ENCODE measurements around the gene PGAM1.
"Not testable (repeated sequence)": the region's sequence is repeated elsewhere in the genome, so short reads cannot be mapped to it uniquely, and the experiment has no call there.

The PGAM1 gene

GRCh38 chr10:97425964-97426775 lies at the start of gene PGAM1:
Gene PGAM1, plus strand, starts transcription at chr10:97426191. Its CDS starts 117 bp downstream, at chr10:97426308.
- in situ Hi-C loops (cut with MboI; ENCODE audit: low sequenced_read_pairs): no loop called here

- in situ Hi-C loops (cut with MboI; ENCODE audit: low sequenced_read_pairs): no loop called here
Observed at GRCh38 chr10:97376413-97376812, 49.6 kb upstream of the PGAM1 start.

- in situ Hi-C loops (cut with MboI; ENCODE audit: low sequenced_read_pairs): no loop called here
Observed at GRCh38 chr10:97378933-97379921, 46.8 kb upstream of the PGAM1 start.

- in situ Hi-C loops (cut with MboI; ENCODE audit: low sequenced_read_pairs): no loop called here
Observed at GRCh38 chr10:97380516-97380915, 45.5 kb upstream of the PGAM1 start.

GRCh38 chr10:97381626-97382025 lies 44.4 kb upstream of the PGAM1 start:
- in situ Hi-C loops (cut with MboI; ENCODE audit: low sequenced_read_pairs): no loop called here

GRCh38 chr10:97383159-97383558 lies 42.8 kb upstream of the PGAM1 start:
- in situ Hi-C loops (cut with MboI; ENCODE audit: low sequenced_read_pairs): no loop called here

- in situ Hi-C loops (cut with MboI; ENCODE audit: low sequenced_read_pairs): no loop called here
Observed at GRCh38 chr10:97384156-97384555, 41.8 kb upstream of the PGAM1 start.

- in situ Hi-C loops (cut with MboI; ENCODE audit: low sequenced_read_pairs): no loop called here
Observed at GRCh38 chr10:97384641-97385040, 41.4 kb upstream of the PGAM1 start.

- in situ Hi-C loops (cut with MboI; ENCODE audit: low sequenced_read_pairs): no loop called here
Observed at GRCh38 chr10:97385565-97385964, 40.4 kb upstream of the PGAM1 start.

- in situ Hi-C loops (cut with MboI; ENCODE audit: low sequenced_read_pairs): no loop called here
Observed at GRCh38 chr10:97388152-97388551, 37.8 kb upstream of the PGAM1 start.

- in situ Hi-C loops (cut with MboI; ENCODE audit: low sequenced_read_pairs): no loop called here
Observed at GRCh38 chr10:97390091-97390490, 35.9 kb upstream of the PGAM1 start.

GRCh38 chr10:97393034-97393573 lies 32.9 kb upstream of the PGAM1 start:
- in situ Hi-C loops (cut with MboI; ENCODE audit: low sequenced_read_pairs): no loop called here

GRCh38 chr10:97396056-97396455 lies 29.9 kb upstream of the PGAM1 start:
- in situ Hi-C loops (cut with MboI; ENCODE audit: low sequenced_read_pairs): no loop called here

GRCh38 chr10:97399843-97400545 lies 26.0 kb upstream of the PGAM1 start:
- in situ Hi-C loops (cut with MboI; ENCODE audit: low sequenced_read_pairs): no loop called here

GRCh38 chr10:97400665-97401454 lies 25.1 kb upstream of the PGAM1 start, which contains the start of gene RRP12:
Gene RRP12, minus strand, starts transcription at chr10:97401340. Its CDS starts 109 bp downstream, at chr10:97401231.
- in situ Hi-C loops (cut with MboI; ENCODE audit: low sequenced_read_pairs): no loop called here

GRCh38 chr10:97401455-97401919 lies 24.5 kb upstream of the PGAM1 start:
- in situ Hi-C loops (cut with MboI; ENCODE audit: low sequenced_read_pairs): no loop called here

GRCh38 chr10:97404044-97404443 lies 21.9 kb upstream of the PGAM1 start:
- in situ Hi-C loops (cut with MboI; ENCODE audit: low sequenced_read_pairs): no loop called here

- in situ Hi-C loops (cut with MboI; ENCODE audit: low sequenced_read_pairs): no loop called here
Observed at GRCh38 chr10:97406064-97406463, 19.9 kb upstream of the PGAM1 start.

- in situ Hi-C loops (cut with MboI; ENCODE audit: low sequenced_read_pairs): not testable (repeated sequence)
Observed at GRCh38 chr10:97406483-97406882, 19.5 kb upstream of the PGAM1 start.

All from HL-60/S4 (cell line).